ENCODE data around the gene CIB4.

CIB4 gene

DNA sequence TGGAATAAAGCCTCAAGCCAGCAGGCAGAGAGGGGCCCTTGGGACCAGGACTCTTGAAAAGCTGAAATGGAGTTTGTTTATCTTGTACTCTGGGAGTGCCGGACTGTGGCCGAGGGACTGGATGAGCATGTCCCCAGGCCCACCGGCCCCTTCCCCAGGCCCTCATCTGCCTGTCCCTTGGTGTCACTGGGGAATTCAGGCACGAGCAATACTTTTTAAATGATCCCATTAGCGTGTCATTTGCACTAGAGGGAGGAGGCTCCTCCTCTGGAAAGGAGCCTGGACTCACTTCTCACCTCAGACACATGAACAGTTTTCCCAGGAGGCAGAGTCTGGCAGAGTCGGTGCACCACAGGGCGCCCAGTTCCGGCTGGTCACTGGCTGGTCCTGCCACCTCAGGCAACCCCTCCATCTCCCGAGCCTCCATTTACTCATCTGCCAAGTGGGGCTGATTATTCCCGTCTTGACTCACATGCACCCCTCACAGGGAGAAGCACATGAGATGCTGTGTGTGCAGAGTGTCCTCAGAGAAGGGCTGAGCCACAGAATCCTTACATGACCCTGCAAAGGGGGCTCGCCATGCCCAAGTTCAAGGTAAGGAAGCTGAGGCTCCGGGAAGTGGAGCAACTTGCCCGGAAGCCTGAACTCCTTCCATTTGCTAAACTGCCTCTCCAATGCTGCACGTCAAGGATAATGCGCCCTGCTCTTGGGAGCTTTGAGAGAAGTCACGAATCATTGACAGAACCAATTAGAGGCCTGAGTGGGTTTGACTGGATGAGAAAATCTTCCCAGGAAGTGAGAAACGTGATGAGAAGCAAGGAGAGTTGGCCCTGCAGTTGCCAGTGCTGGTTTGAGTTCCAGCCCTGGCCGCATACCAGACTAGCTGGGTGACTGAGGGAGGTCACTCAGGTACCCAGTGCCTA, 26.7 kb downstream of the CIB4 start:
- in situ Hi-C loops (cut with HindIII; ENCODE audit: low sequenced_read_pairs): no loop called here
- DNase-seq (ENCODE audit: low read depth, low spot score): no peak
- TF ChIP-seq, protein P1, sequence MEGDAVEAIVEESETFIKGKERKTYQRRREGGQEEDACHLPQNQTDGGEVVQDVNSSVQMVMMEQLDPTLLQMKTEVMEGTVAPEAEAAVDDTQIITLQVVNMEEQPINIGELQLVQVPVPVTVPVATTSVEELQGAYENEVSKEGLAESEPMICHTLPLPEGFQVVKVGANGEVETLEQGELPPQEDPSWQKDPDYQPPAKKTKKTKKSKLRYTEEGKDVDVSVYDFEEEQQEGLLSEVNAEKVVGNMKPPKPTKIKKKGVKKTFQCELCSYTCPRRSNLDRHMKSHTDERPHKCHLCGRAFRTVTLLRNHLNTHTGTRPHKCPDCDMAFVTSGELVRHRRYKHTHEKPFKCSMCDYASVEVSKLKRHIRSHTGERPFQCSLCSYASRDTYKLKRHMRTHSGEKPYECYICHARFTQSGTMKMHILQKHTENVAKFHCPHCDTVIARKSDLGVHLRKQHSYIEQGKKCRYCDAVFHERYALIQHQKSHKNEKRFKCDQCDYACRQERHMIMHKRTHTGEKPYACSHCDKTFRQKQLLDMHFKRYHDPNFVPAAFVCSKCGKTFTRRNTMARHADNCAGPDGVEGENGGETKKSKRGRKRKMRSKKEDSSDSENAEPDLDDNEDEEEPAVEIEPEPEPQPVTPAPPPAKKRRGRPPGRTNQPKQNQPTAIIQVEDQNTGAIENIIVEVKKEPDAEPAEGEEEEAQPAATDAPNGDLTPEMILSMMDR (IDR thresholded peaks at IDR 0.05; ENCODE audit: low read depth, low read length): no peak
- H3K4me3 ChIP-seq (ENCODE audit: low read depth, low read length): no peak overlapping the region

DNA sequence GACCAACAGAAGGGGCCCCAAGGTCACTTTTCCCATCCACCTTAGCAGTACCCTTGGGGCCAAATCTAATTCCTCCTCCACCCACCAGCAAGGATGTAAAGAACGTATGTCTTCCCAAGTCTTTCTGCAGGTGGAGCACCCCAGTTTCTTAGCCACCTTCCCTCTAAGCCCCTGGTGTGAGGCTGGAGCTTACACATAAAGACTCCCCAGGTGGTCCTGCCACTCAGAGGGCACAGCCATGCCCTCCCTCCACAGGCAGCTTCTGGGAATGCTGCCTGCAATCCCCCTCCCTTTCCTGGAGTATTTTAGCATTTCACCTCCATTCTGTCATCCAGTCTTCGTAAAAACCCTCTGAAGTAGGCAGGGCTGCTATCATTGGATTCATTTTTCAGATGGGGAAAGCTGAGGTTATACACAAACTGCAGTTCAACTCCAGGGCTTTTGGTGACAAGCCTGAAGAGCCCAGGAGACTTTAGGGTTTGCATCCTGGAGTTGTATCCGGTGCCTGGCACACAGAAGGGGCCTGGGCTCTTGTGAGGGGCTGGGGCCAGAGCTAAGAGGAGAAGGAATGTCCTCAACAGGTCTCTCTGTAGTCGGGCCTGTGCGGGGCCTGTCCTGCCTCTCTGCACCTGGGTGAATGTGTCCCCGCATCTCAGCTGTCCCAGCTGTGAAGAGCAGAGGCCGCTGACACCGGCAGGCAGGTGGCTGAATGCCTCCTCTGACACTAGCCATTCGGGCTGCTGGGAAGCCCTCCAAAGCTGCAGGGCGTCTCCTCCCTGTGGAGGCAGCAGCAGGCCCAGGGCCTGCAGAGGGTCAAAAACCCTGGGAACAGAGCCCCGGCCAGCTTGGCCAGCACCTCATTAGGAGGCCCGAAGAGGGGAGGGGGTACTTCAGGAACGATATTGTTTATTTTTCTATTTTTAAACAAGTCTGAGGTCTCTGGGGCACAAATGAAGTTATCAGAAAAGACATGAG, 27.6 kb downstream of the CIB4 start:
- DNase-seq (ENCODE audit: low read depth, low spot score): no peak
- no peak overlapping the region for H3K4me3 ChIP-seq (ENCODE audit: low read depth, low read length)
- TF ChIP-seq, protein P1 (IDR thresholded peaks at IDR 0.05; ENCODE audit: low read depth, low read length): no peak
- in situ Hi-C loops (cut with HindIII; ENCODE audit: low sequenced_read_pairs): no loop called here

DNA sequence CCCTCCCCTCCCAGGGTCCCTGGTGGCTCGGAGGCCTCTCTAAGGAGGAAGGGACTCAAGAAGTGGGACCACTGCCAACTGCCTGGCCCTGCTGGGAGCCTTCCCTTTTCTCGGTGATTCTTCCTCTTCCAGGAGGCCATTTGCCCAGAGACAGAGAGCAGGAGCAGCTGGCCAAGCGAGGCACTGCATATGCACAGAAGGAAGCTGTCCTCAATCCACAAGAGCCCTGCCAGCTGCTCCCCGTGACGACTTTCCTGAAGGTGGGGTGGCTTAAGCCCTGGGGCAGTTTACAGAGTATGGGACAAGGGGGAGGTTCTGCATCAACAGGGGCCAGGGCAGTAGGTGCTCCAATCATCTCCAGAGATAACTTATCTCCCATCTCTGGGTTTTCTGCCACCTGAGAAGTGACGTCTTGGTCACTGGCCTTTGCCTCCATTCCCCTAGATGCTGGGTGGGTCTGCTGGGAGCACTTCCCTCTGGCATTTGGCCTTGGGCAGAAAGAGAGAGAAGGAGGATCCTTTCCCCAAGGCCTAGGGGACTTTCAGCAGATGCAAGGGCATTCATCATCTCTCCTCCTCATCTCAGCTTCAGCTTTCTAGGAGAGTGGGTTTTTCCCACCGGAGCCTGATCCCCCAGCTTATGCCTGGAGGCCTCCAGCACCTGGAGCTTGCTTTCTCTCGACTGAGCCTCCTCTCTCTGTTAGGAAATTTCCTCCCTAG, 28.5 kb downstream of the CIB4 start:
- no peak overlapping the region for H3K4me3 ChIP-seq (ENCODE audit: low read depth, low read length)
- TF ChIP-seq, protein P1 (IDR thresholded peaks at IDR 0.05; ENCODE audit: low read depth, low read length): no peak
- in situ Hi-C loops (cut with HindIII; ENCODE audit: low sequenced_read_pairs): no loop called here
- no peak for DNase-seq (ENCODE audit: low read depth, low spot score)

DNA sequence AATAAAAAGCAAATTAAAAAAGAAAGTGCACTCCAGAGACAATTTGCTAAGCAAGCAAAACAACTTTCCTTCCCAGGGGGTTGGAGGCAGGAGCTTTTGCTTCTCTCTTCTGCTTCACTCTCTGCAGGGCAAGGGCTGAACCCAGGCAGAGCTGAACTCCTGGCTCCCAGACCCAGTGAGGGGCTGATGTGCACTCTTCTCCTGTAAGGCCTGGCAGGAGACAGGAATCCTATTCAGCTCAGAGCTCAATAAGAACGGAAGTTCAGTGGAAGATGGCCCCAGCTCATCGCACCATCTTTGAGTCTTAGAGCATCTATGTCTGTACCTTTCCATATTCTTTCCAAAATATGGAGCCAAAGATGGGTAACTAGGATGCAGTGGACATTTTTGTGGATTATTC, 29.1 kb downstream of the CIB4 start:
- no peak overlapping the region for H3K4me3 ChIP-seq (ENCODE audit: low read depth, low read length)
- in situ Hi-C loops (cut with HindIII; ENCODE audit: low sequenced_read_pairs): no loop called here
- TF ChIP-seq, protein P1 (IDR thresholded peaks at IDR 0.05; ENCODE audit: low read depth, low read length): no peak
- DNase-seq (ENCODE audit: low read depth, low spot score): no peak

DNA sequence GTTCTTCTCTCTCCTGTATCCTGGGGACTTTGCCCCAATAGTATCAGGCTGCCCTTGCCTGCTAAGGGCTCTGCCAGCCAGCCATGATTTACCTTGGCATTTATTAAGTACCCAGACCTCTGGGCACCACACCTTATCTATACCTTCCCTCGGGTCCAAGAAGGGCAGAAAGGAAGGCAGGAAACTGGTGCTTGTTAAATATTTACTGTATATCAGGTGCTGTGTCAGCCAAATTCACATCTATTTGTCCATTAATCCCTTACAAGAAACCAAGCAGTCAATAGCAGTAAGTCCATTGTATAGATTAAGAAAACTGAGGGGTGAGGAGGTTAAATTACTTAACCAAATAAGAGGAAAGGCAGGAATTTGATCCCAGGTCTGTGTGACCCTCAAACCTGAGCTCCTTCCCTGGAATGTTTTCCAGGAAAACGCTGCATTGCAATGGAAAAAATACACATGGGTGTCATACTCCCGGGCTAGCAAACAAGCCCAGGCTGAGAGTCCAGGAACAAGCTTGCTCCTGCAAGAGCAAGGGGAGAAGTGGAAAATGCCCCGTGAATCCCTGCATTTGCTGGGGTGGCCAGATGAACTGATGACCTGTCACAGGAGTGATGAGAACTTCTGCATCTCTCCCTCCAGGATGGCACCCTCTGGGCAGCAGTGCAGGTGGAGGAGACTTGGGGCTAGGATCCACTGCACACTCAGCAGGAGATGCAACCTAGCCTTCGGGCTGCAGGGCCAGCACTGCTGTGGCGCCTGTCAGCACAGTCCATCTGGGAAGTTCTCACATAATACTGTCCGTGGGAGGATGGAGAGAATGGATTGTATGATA, 30.4 kb downstream of the CIB4 start:
- TF ChIP-seq, protein P1 (IDR thresholded peaks at IDR 0.05; ENCODE audit: low read depth, low read length): no peak
- no peak for DNase-seq (ENCODE audit: low read depth, low spot score)
- in situ Hi-C loops (cut with HindIII; ENCODE audit: low sequenced_read_pairs): no loop called here
- no peak overlapping the region for H3K4me3 ChIP-seq (ENCODE audit: low read depth, low read length)

Measured in astrocyte of the spinal cord (primary cell).